ENCODE data around the gene MAMSTR. TPM values are rescaled to one million over a fixed set of nuclear protein-coding genes. Genes with fewer than 3 reads are reported as not detected.

The MAMSTR gene
- total RNA-seq, 1 experiment from 2014 or later = 1.6 TPM

- H3K79me2 ChIP-seq (ENCODE audit: insufficient read depth, low read length) = peaks cover 4% of the 10 kb centered on the region; the same call in 1 of the 2 replicates
- Mint-ChIP-seq H3K27me3 (ENCODE audit: low read depth) (peaks cover 10% of the 10 kb centered on the region), H3K4me1 (peaks cover 36 to 52% of the 10 kb centered on the region in 2 experiments), H3K9me3 (no peaks in the 10 kb centered on the region; a peak in 2 of 5 replicates), H3K36me3 (ENCODE audit: insufficient read depth in 1 of 3, low read depth in 3 of 3) (peaks cover 21 to 33% (median 30%) of the 10 kb centered on the region in 3 experiments; a peak in 6 of 7 replicates), H3K27ac (peak overlapping the region; percentile 50 to 93 (median 82); a peak in 5 of 7 replicates), H3K4me3 (peak overlapping the region; percentile 84 to 94)
- H3K4me1 ChIP-seq (ENCODE audit: insufficient read depth, low read length) = peaks cover 12% of the 10 kb centered on the region; the same call in 1 of the 2 replicates
- H2BK5ac ChIP-seq (ENCODE audit: insufficient read length, low read length) = no peak overlapping the region
- no peak overlapping the region for H3K4ac ChIP-seq (ENCODE audit: low read depth, low read length)
- H4K91ac ChIP-seq (ENCODE audit: insufficient read length, low read depth, low read length) = no peak overlapping the region
- H3K9ac ChIP-seq (ENCODE audit: extremely low read depth, insufficient read length, low read length) = peak overlapping the region; percentile 67
- H4K20me1 ChIP-seq (ENCODE audit: control insufficient read depth, insufficient read depth, insufficient read length) = no peaks in the 10 kb centered on the region
- peaks cover 8% of the 10 kb centered on the region for H3K23me2 ChIP-seq (ENCODE audit: insufficient read length, low read depth, low read length, poor library complexity, severe bottlenecking)
- no peak overlapping the region for H2AK5ac ChIP-seq (ENCODE audit: insufficient read length, low read length)
- DNase-seq = no peak
- no peak overlapping the region for H3K56ac ChIP-seq (ENCODE audit: insufficient read length, low read depth, low read length)
- H2BK120ac ChIP-seq (ENCODE audit: low read depth, low read length, poor library complexity, severe bottlenecking) = no peak overlapping the region
- no peak overlapping the region for H3K18ac ChIP-seq (ENCODE audit: insufficient read length, low read depth, low read length)
- H4K8ac ChIP-seq (replicated peaks; ENCODE audit: insufficient read length, low read depth, low read length) = no peak overlapping the region
- peak overlapping the region; percentile 97 for H3K4me2 ChIP-seq (ENCODE audit: insufficient read depth, insufficient read length, low read length)
- no peak for TF ChIP-seq CTCF (conservative IDR thresholded peaks at IDR 0.05)
- H3K27me3 ChIP-seq (ENCODE audit: insufficient read depth, low read length) = no peaks in the 10 kb centered on the region
- WGBS (ENCODE audit: extremely low coverage, insufficient read length, low lambda C conversion rate) = no CpG with 5 or more reads among the region's 20 CpGs
- no peak overlapping the region for H2BK15ac ChIP-seq (ENCODE audit: low read depth, low read length)
- no peak overlapping the region for H4K5ac ChIP-seq (ENCODE audit: insufficient read length, low read depth, low read length)
- H3K9me3 ChIP-seq (ENCODE audit: control insufficient read depth, low read depth, low read length) = no peaks in the 10 kb centered on the region
- H2AFZ ChIP-seq (ENCODE audit: low read length) = no peak overlapping the region
- H2BK20ac ChIP-seq (ENCODE audit: low read depth, low read length, poor library complexity, severe bottlenecking) = no peak overlapping the region
- no peak overlapping the region for H3K23ac ChIP-seq (ENCODE audit: insufficient read length, low read depth, low read length)
- peak overlapping the region; percentile 38; the same call in 1 of the 2 replicates for H3K14ac ChIP-seq (ENCODE audit: insufficient read depth, low read length)
- no peak overlapping the region for H2BK12ac ChIP-seq (ENCODE audit: insufficient read length, low read depth, low read length)
- H3K79me1 ChIP-seq (ENCODE audit: insufficient read depth, low read depth, low read length, poor library complexity, severe bottlenecking) = peaks cover 6% of the 10 kb centered on the region
- no peak overlapping the region for H3K27ac ChIP-seq (ENCODE audit: insufficient read length, low read depth, low read length)
- H3T11ph ChIP-seq (ENCODE audit: low read length) = no peak overlapping the region
These were observed 32.4 kb upstream of the MAMSTR start for GRCh38 chr19:48751845-48752495.

Measured in H9 (cell line).